Thyroid gland (tissue), 4 donors: ENCODE measurements around the gene BTF3L4.

Source experiments
- CTCF ChIP-seq, 6 experiments: fragments of 200-600 bp in 3 of 6; fragments of 450-650 bp in 3 of 6; sonication (generic) in 3 of 6; IDR thresholded peaks; one replicate each; pipeline ENCODE4 v1.5.1; 2016 to 2019; ENCODE audit warnings: antibody characterized with exemption in 6 of 6, mild to moderate bottlenecking in 2 of 6, inconsistent platforms in 1 of 6, moderate library complexity in 1 of 6
- POLR2A ChIP-seq, 2 donors: fragments of 450-650 bp; IDR thresholded peaks; one replicate each; pipeline ENCODE4 v1.6.1; 2017; ENCODE audit warnings: antibody characterized with exemption in 2 of 2, mild to moderate bottlenecking in 2 of 2, moderate library complexity in 1 of 2

GRCh38 chr1:52045236-52045635 lies 10.9 kb upstream of the BTF3L4 start:
- TF ChIP-seq CTCF (IDR thresholded peaks at IDR 0.05), result no peak
- TF ChIP-seq POLR2A (IDR thresholded peaks at IDR 0.05), result no peak
